CD4-positive, alpha-beta memory T cell (primary cell): ENCODE data around the gene PLEKHA8. TPM values are rescaled to one million over a fixed set of nuclear protein-coding genes. Genes with fewer than 3 reads are reported as not detected.
A peak's percentile ranks its signal among the peaks of the same experiment; 100 is the strongest.

ENCODE experiments used
- CTCF ChIA-PET: fragments of 350-600 bp; sonication (Branson Sonifier 250); formaldehyde crosslinking; loops from one replicate; lab custom pipeline; 2021; ENCODE audit warnings: inconsistent platforms; ENCODE audit not compliant: partially characterized antibody; lab: Charles Lee
- POLR2A ChIA-PET: fragments of 350-600 bp; sonication (Branson Sonifier 250); formaldehyde crosslinking; loops from one replicate; lab custom pipeline; 2021; ENCODE audit not compliant: partially characterized antibody; lab: Charles Lee
- DNase-seq, 5 donors: peaks; one replicate each; pipeline versions ENCODE4 v3.0.0 to v3.0.0-alpha.2; 2020 to 2022; ENCODE audit warnings: mixed read lengths in 1 of 5
- H3K27ac ChIP-seq: one replicate; pipeline ENCODE4 v1.7.0; 2013; ENCODE audit warnings: low read depth, low read length
- H3K27me3 ChIP-seq: 2 replicates; pipeline ENCODE4 v1.7.0; 2013; ENCODE audit warnings: mild to moderate bottlenecking, low read length, moderate library complexity; ENCODE audit not compliant: insufficient read depth
- H3K36me3 ChIP-seq: 2 replicates; pipeline ENCODE4 v1.7.0; 2013; ENCODE audit warnings: mild to moderate bottlenecking, low read length, moderate library complexity; ENCODE audit not compliant: insufficient read depth
- H3K4me1 ChIP-seq: 2 replicates; pipeline ENCODE4 v1.7.0; 2013; ENCODE audit warnings: mild to moderate bottlenecking, low read length, moderate library complexity; ENCODE audit not compliant: insufficient read depth
- H3K4me3 ChIP-seq, 2 donors: one replicate each; pipeline ENCODE4 v1.7.0; 2013; ENCODE audit warnings: low read length in 2 of 2, mild to moderate bottlenecking in 1 of 2
- H3K9me3 ChIP-seq, 2 donors: one replicate each; pipeline ENCODE4 v1.7.0; 2013; ENCODE audit warnings: low read length in 2 of 2, control low read depth in 1 of 2; ENCODE audit not compliant: control insufficient read depth in 1 of 2
- H3K27ac Mint-ChIP-seq, 7 donors: one replicate each; pipeline ENCODE4 v1.8.0; 2020 to 2021; ENCODE audit warnings: mixed read lengths in 7 of 7, mild to moderate bottlenecking in 6 of 7, inconsistent platforms in 3 of 7, moderate library complexity in 3 of 7
- H3K27me3 Mint-ChIP-seq, 2 donors: one replicate each; pipeline ENCODE4 v1.8.0; 2020 to 2021; ENCODE audit warnings: mixed read lengths in 2 of 2
- H3K36me3 Mint-ChIP-seq, 2 donors: one replicate each; pipeline ENCODE4 v1.8.0; 2020 to 2021; ENCODE audit warnings: mixed read lengths in 2 of 2, inconsistent platforms in 1 of 2, mild to moderate bottlenecking in 1 of 2
- H3K4me1 Mint-ChIP-seq, 4 donors: one replicate each; pipeline ENCODE4 v1.8.0; 2020 to 2021; ENCODE audit warnings: mixed read lengths in 4 of 4, mild to moderate bottlenecking in 1 of 4
- H3K4me3 Mint-ChIP-seq, 8 donors: one replicate each; pipeline ENCODE4 v1.8.0; 2020 to 2021; ENCODE audit warnings: mixed read lengths in 8 of 8, mild to moderate bottlenecking in 7 of 8, moderate library complexity in 6 of 8, inconsistent platforms in 3 of 8
- H3K9me3 Mint-ChIP-seq, 8 donors: one replicate each; pipeline ENCODE4 v1.8.0; 2020 to 2021; ENCODE audit warnings: mixed read lengths in 8 of 8, mild to moderate bottlenecking in 5 of 8, inconsistent platforms in 3 of 8, moderate library complexity in 1 of 8
- intact Hi-C: fragments of 100-400 bp; cut with micrococcal nuclease; formaldehyde crosslinking; loops from one replicate; pipeline ENCODE4 v1.15.1; 2023
- polyA plus RNA-seq, 2 donors: library from polyadenylated mRNA; unstranded; fragments of 300-500 nt; fragmentation: Illumina TruSeq; gene quantifications; one replicate each; pipeline ENCODE4 v1.2.3, GENCODE V29; 2021
- total RNA-seq, 2 experiments: library from RNA; stranded (reverse); gene quantifications; one replicate each; pipeline ENCODE4 v1.2.3, GENCODE V29; 2021

PLEKHA8 gene
- total and polyA plus RNA-seq, 4 experiments from 2014 or later, result 2.4 to 13.2 (median 8.0) TPM

DNA sequence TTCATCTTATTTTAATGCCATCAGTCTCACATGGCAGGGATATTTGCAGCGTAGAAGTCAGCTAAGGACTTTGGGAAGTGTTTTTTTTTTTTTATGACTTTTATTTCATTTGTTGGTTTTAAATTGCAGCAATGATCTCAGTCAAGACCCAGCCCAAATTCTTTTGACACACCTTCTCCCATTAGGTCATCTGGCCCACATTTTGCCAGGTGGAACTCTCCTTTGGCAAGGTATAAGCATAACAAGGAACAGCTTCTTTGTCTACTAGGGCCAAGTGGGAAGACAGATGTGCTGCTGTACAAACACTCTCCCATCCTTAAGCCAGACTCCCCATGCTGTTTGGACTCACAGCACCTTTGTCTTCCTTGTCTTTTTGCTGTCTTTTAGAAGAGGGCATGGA is 41.8 kb downstream of the PLEKHA8 start:
- ChIA-PET CTCF (interaction anchor here (1.8 kb wide), 1 partner anchor 8 kb away, joined by 10 read pairs; no protein-coding TSS in a partner anchor), POLR2A (no interaction called here)
- no peaks in the 10 kb centered on the region for H3K36me3 ChIP-seq
- no peak for DNase-seq
- no peaks in the 10 kb centered on the region for H3K4me1 ChIP-seq
- H3K4me1 Mint-ChIP-seq, result peaks cover 0 to 2% (median 0%) of the 10 kb centered on the region in 4 donors
- no peak overlapping the region for H3K27ac ChIP-seq
- H3K4me3 Mint-ChIP-seq, result no peak overlapping the region
- H3K36me3 Mint-ChIP-seq, result peaks cover 25 to 29% of the 10 kb centered on the region in 2 donors
- no peak overlapping the region for H3K27ac Mint-ChIP-seq
- no peaks in the 10 kb centered on the region for H3K9me3 ChIP-seq
- H3K27me3 ChIP-seq, result no peaks in the 10 kb centered on the region
- no peaks in the 10 kb centered on the region for H3K9me3 Mint-ChIP-seq
- H3K4me3 ChIP-seq, result no peak overlapping the region
- intact Hi-C loops, result loop anchor here (5.0 kb wide), 1 partner anchor 337 kb away; no protein-coding TSS in a partner anchor
- no peaks in the 10 kb centered on the region for H3K27me3 Mint-ChIP-seq

DNA sequence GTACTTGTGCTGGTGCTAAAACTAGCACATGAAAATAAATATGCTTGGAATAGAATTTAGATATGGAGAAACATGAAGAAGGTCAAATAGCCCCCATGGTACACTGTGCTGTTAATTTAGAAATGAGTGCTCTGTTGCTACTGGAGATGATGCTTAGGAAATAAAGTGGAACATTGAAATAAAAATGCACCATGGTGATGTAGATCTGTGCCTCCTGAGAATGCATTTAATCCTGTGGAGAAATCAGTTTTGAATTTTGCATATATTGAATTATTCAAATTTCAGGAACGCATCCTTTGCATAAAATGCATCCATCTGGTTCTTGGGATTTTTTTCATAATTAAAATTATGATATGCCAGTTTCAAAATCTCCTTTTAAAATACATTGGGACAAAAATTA is 44.5 kb downstream of the PLEKHA8 start:
- POLR2A ChIA-PET, result no interaction called here
- intact Hi-C loops, result loop anchor here (5.0 kb wide), 1 partner anchor 335 kb away; no protein-coding TSS in a partner anchor
- H3K4me1 Mint-ChIP-seq, result peaks cover 0 to 2% (median 0%) of the 10 kb centered on the region in 4 donors

DNA sequence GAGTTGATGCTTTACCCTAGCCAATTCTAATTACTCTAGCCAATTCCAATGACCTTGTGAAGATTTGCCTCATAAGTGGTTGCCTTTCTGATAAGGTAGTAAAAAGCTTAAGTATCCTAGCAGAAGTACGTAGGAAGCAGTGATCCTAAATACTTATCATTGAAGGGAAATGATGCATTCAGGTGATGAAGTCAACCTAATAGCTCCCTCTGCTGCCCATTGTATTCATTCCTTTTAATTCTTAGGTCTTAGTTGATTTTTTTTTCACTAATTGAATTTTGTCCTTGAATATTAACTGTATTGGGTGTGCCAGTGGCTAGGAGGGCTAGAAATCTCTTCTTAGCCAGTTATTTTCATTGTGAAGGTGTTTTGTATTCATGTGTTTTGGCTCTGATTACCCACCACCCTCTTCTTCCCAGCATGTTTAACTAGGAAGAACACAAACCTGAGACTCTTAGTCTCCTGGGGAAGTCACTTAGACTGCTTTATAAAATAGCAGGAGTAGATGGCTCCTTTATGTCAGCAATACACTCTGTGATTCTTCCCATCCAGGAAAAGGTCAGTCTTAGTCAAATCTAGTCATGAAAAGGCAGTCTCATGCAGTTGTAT is 46.3 kb downstream of the PLEKHA8 start:
- CTCF ChIA-PET, result interaction anchor here (0.7 to 3.7 kb wide), 6 partner anchors 9 to 196 kb away, joined by 3 to 17 read pairs (median 5); no protein-coding TSS in a partner anchor
- Histone ChIP-seq H3K27ac (no peak overlapping the region), H3K36me3 (peaks cover 5% of the 10 kb centered on the region), H3K4me1 (no peaks in the 10 kb centered on the region), H3K27me3 (no peaks in the 10 kb centered on the region), H3K4me3 (no peak overlapping the region), H3K9me3 (no peaks in the 10 kb centered on the region)
- Mint-ChIP-seq H3K4me1 (peaks cover 0 to 2% (median 0%) of the 10 kb centered on the region in 4 donors), H3K4me3 (no peak overlapping the region), H3K9me3 (no peaks in the 10 kb centered on the region), H3K36me3 (peaks cover 27 to 34% of the 10 kb centered on the region in 2 donors), H3K27me3 (no peaks in the 10 kb centered on the region), H3K27ac (peak overlapping the region in 1 of 7 donors; percentile 25)
- intact Hi-C loops, result loop anchor here (1.0 to 5.0 kb wide), 3 partner anchors 196 to 333 kb away; no protein-coding TSS in a partner anchor
- peak in 4 of 5 donors; percentile 4 to 8 (median 8) for DNase-seq
- POLR2A ChIA-PET, result no interaction called here

More for the DNA sequence above, 44.5 kb downstream of the PLEKHA8 start:
- no peak for DNase-seq
- Mint-ChIP-seq H3K4me3 (no peak overlapping the region), H3K27me3 (no peaks in the 10 kb centered on the region), H3K36me3 (peaks cover 18 to 20% of the 10 kb centered on the region in 2 donors), H3K9me3 (no peaks in the 10 kb centered on the region), H3K27ac (no peak overlapping the region)
- Histone ChIP-seq H3K9me3 (no peaks in the 10 kb centered on the region), H3K27ac (no peak overlapping the region), H3K4me3 (no peak overlapping the region), H3K27me3 (no peaks in the 10 kb centered on the region), H3K4me1 (no peaks in the 10 kb centered on the region), H3K36me3 (no peaks in the 10 kb centered on the region)
- CTCF ChIA-PET, result interaction anchor here (0.8 to 3.7 kb wide), 4 partner anchors 9 to 194 kb away, joined by 3 to 17 read pairs (median 6); no protein-coding TSS in a partner anchor

DNA sequence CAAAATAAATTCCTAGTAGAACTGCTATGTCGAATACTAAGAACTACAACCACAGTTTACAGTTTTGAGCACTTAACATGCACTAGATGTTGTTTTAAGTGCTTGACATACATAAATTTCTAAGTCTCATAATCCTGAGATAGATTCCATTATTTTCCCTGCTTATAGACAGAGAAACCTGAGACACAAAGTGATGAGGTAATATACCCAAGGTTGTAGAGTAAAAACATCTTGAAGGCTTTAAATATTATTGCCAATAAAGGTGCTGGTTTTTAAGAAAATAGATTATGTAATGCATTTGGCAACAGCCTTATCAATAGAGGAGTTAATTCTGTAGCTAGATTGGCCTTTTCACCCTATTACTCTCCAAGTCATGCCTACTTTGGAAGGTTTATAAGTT is 48.2 kb downstream of the PLEKHA8 start:
- DNase-seq, result no peak
- H3K4me3 ChIP-seq, result no peak overlapping the region
- Mint-ChIP-seq H3K27ac (no peak overlapping the region), H3K4me1 (peaks cover 0 to 2% (median 0%) of the 10 kb centered on the region in 4 donors), H3K27me3 (no peaks in the 10 kb centered on the region), H3K36me3 (peaks cover 28 to 31% of the 10 kb centered on the region in 2 donors), H3K4me3 (no peak overlapping the region), H3K9me3 (no peaks in the 10 kb centered on the region)
- no peaks in the 10 kb centered on the region for H3K4me1 ChIP-seq
- H3K27ac ChIP-seq, result no peak overlapping the region
- POLR2A ChIA-PET, result no interaction called here
- CTCF ChIA-PET, result interaction anchor here (1.9 kb wide), 1 partner anchor 17 kb away, joined by 5 read pairs; no protein-coding TSS in a partner anchor
- peaks cover 5% of the 10 kb centered on the region for H3K36me3 ChIP-seq
- H3K27me3 ChIP-seq, result no peaks in the 10 kb centered on the region
- intact Hi-C loops, result no loop called here
- no peaks in the 10 kb centered on the region for H3K9me3 ChIP-seq

DNA sequence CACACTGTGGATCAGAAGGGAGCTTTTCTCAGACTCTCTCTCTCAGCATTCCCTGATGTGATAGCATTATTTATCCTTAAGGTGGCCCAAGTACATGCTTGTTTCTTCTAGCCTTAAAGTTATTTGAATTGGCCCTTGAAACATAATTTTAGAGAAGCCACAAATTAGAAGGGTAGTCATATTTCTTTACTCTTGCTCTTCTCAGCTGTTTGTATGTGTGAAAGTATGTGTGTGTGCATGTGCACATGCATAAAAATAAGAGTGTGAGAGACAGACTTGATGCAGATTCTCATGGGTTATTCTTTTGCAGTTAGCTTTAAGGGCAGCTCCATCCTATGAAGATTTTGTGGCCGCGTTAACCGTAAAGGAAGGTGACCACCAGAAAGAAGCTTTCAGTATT is 50.1 kb downstream of the PLEKHA8 start:
- no peak overlapping the region for H3K27ac ChIP-seq
- peaks cover 5% of the 10 kb centered on the region for H3K36me3 ChIP-seq
- peaks cover 0 to 2% (median 0%) of the 10 kb centered on the region in 4 donors for H3K4me1 Mint-ChIP-seq
- DNase-seq, result no peak
- intact Hi-C loops, result no loop called here
- H3K9me3 ChIP-seq, result no peaks in the 10 kb centered on the region
- H3K27ac Mint-ChIP-seq, result no peak overlapping the region
- no peaks in the 10 kb centered on the region for H3K9me3 Mint-ChIP-seq
- H3K27me3 Mint-ChIP-seq, result no peaks in the 10 kb centered on the region
- CTCF ChIA-PET, result no interaction called here
- no peak overlapping the region for H3K4me3 Mint-ChIP-seq
- no peaks in the 10 kb centered on the region for H3K4me1 ChIP-seq
- H3K27me3 ChIP-seq, result no peaks in the 10 kb centered on the region
- peaks cover 27 to 28% of the 10 kb centered on the region in 2 donors for H3K36me3 Mint-ChIP-seq
- no peak overlapping the region for H3K4me3 ChIP-seq
- POLR2A ChIA-PET, result no interaction called here

DNA sequence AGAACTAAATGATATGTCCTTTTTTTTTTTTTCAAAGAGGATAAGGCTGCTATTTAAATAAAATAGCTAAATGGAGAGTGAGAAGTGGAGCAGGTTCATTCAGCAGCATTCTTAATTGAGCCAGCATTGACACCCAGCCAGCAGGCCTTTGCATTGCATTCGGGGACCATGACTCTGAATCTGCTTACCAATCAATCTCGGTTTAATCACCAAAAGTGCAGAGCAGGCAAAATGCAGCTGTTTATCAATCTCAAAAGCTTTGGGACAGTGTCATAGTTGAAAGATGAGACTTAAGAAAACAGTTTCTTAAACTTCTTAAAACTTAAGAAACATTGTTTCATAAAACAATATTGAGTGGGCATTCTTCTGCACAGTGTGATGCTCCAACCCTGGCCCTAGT is 51.7 kb downstream of the PLEKHA8 start:
- H3K9me3 Mint-ChIP-seq, result no peaks in the 10 kb centered on the region
- H3K36me3 Mint-ChIP-seq, result peaks cover 28 to 34% of the 10 kb centered on the region in 2 donors
- H3K4me3 Mint-ChIP-seq, result no peak overlapping the region
- intact Hi-C loops, result no loop called here
- H3K27ac Mint-ChIP-seq, result no peak overlapping the region
- H3K4me1 ChIP-seq, result no peaks in the 10 kb centered on the region
- no peak overlapping the region for H3K4me3 ChIP-seq
- no peak for DNase-seq
- no peaks in the 10 kb centered on the region for H3K27me3 Mint-ChIP-seq
- H3K27me3 ChIP-seq, result no peaks in the 10 kb centered on the region
- H3K36me3 ChIP-seq, result peaks cover 5% of the 10 kb centered on the region
- POLR2A ChIA-PET, result no interaction called here
- CTCF ChIA-PET, result no interaction called here
- H3K27ac ChIP-seq, result no peak overlapping the region
- no peaks in the 10 kb centered on the region for H3K4me1 Mint-ChIP-seq
- no peaks in the 10 kb centered on the region for H3K9me3 ChIP-seq

DNA sequence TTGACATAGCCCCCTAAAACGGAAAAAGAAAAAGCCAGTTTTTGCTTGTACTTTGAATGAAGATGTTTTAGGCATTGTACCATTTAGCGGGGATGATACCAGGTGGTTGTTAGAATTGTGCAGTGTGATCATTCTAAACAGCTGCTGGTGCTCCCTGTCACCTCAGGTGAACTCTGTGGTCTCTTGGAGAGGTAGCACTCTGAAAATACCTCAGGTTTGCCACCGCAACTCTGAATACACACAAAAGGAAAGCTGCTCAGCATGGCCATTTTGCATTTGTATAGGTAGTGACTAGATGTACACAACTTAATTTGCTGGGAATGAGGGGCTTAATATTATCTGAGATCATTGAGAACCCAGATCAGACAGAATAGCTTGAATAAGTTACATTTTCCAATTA is 52.6 kb downstream of the PLEKHA8 start:
- ChIA-PET POLR2A (no interaction called here), CTCF (interaction anchor here (1.1 kb wide), 2 partner anchors 13 to 19 kb away, joined by 3 read pairs; no protein-coding TSS in a partner anchor)
- Histone ChIP-seq H3K27ac (no peak overlapping the region), H3K4me3 (no peak overlapping the region), H3K9me3 (no peaks in the 10 kb centered on the region), H3K27me3 (no peaks in the 10 kb centered on the region), H3K36me3 (peaks cover 5% of the 10 kb centered on the region), H3K4me1 (no peaks in the 10 kb centered on the region)
- Mint-ChIP-seq H3K36me3 (peaks cover 28 to 33% of the 10 kb centered on the region in 2 donors), H3K4me3 (no peak overlapping the region), H3K4me1 (no peaks in the 10 kb centered on the region), H3K27me3 (no peaks in the 10 kb centered on the region), H3K27ac (no peak overlapping the region), H3K9me3 (no peaks in the 10 kb centered on the region)
- no peak for DNase-seq
- intact Hi-C loops, result no loop called here
